GM12873 (cell line): ENCODE results near the gene ZNF777.

Source experiments
- TF ChIP-seq, protein P1 (sequence below): IDR thresholded peaks from 2 replicates; pipeline ENCODE4 v1.5.1; 2012; ENCODE audit warnings: low read depth, mild to moderate bottlenecking, moderate library complexity, low read length, control low read depth; ENCODE audit not compliant: insufficient read depth; ENCODE audit errors: missing control alignments

ZNF777 gene

DNA sequence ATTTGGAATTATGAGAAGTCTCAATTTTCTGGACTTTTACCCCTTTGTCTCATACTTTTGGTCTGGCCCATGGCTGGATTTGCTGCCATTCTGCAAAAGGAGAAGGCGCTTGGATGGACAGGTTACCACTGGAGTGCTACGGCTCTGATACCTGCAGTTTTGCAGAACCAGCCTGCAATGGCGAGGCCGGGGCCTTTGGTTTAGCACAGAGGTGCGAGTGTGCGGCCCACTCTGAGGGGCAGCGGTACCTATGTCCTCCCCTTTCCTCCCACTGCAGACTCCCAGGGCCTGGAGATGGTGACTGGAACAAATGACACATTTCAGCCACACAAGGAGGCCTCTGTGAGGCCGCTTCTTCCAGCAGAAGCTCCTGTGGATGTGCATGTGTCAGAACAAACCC, 11.9 kb downstream of the ZNF777 start:
- TF ChIP-seq, protein P1, sequence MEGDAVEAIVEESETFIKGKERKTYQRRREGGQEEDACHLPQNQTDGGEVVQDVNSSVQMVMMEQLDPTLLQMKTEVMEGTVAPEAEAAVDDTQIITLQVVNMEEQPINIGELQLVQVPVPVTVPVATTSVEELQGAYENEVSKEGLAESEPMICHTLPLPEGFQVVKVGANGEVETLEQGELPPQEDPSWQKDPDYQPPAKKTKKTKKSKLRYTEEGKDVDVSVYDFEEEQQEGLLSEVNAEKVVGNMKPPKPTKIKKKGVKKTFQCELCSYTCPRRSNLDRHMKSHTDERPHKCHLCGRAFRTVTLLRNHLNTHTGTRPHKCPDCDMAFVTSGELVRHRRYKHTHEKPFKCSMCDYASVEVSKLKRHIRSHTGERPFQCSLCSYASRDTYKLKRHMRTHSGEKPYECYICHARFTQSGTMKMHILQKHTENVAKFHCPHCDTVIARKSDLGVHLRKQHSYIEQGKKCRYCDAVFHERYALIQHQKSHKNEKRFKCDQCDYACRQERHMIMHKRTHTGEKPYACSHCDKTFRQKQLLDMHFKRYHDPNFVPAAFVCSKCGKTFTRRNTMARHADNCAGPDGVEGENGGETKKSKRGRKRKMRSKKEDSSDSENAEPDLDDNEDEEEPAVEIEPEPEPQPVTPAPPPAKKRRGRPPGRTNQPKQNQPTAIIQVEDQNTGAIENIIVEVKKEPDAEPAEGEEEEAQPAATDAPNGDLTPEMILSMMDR = no peak

DNA sequence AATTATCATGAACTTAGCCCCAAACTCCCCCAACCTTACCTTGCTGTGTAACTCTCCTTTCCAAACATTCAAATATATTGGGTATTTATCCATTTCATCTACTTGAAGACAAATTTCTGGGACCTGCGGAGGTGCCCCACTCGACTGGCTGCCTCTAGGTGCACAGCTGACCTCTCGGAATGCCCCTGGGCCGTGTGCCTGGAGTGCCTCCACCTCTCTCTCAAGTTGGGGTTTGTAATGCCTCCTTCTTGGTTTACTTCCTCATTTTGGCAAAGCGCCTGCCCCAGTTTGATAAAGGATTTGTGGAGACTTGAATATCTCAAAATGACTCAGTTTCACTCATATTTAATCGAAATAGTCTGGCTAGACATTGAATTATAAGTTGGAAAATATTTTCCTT, 16.6 kb downstream of the ZNF777 start:
- TF ChIP-seq, protein P1 = no peak

DNA sequence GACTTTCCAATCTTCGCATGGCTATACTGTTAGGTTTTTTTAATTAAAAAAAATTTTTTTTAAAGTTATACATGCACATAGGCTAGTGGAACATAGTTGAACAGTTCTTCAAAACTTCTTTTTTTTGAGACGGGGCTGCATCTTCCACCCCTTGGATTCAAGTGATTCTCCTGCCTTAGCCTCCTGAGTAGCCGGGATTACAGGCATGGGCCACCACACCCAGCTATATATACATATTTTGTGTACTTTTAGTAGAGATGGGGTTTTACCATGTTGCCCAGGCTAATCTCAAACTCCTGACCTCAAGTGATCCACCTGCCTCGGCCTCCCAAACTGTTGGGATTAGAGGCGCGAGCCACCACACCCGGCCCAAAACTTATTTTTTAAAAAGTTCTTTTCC, 17.3 kb downstream of the ZNF777 start:
- TF ChIP-seq, protein P1 = no peak

DNA sequence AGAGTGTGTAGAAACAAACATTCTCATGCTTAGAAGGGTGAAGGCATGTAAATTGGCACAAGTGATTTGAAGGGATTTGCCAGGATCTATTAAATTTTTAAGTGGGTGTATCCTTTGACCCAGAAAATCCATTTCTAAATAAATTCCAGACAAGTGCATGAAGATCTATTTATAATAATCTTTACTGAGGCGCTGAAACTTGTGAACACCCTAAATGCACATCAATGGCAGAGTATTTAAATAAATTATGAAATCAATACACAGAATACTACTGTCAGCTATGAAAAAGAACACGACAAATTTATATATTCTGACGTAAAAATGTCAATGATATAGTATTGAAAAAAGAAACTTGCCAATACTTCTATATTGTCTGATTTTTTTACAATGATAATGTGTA, 17.9 kb downstream of the ZNF777 start:
- TF ChIP-seq, protein P1 = no peak

DNA sequence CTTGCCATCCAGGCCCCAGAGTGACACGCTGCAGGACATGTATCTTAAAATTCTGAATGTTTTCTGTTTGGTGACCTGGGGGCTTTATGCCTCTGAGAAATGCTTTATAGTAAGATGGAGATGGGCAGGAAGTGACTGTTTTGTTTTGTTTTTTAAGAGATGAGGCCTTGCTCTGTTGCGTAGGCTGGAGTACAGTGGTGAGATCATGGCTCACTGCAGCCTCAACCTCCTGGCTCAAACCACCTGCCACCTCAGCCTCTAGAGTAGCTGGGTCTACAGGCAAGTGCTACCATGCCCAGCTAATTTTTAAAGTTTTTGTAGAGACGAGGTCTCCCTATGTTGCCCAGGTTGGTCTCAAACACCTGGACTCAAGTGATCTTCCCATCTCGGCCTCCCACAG, 20.6 kb downstream of the ZNF777 start:
- TF ChIP-seq, protein P1 = no peak

DNA sequence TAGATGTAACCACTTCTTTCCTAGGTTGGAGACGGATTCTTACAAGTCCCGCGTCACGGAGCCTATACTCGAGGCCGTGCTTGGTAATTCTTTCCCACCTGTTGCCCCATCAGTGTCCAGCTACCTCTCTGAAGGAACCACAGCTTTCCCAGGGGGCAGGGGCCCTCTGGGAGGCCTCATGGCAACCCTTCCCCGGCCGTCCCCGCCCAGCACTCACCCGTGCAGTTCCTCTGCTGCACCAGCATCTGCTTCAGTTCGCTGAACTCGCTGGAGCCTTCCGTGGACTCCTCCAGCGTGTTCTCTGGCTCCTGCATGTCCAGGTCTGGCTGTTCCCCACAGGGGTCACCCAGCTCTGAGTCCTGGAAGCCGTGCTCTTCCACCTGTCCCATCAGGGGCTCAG, 24.5 kb downstream of the ZNF777 start:
- TF ChIP-seq, protein P1 = no peak

DNA sequence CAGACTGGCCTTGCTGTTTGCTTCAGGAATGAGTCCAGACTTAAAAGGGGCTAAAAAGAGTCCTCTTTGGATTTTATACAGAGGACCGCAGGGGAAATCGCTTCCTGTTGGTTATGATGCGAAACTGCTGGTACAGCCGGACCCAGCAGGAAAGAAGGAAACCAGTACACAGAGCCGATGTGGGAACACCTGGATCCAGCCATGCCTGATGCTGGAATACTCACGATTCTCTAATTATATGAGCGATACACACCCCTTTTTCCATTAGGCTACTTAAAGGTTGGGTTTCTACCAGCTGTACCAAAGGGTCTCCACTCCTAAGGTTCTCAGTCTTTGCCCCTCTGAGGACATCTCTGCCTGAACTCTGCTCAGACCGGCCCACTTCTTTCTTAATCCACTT, 27.7 kb downstream of the ZNF777 start:
- TF ChIP-seq, protein P1 = no peak
